Naive B cell (primary cell): ENCODE measurements around the gene HEBP1. TPM values are rescaled to one million over a fixed set of nuclear protein-coding genes. Genes with fewer than 3 reads are reported as not detected.

Source experiments
- ATAC-seq, 2 donors: fragments of 150-1000 bp; cut with Tn5 transposase; 2 replicates each; pipeline ENCODE4 v1.10.0; 2021; ENCODE audit warnings: low read depth in 2 of 2, mild to moderate bottlenecking in 2 of 2, moderate library complexity in 2 of 2
- DNase-seq: peaks from one replicate; pipeline ENCODE4 v3.0.0; 2022
- H3K27ac Mint-ChIP-seq, 6 donors: one replicate each; pipeline ENCODE4 v1.8.0; 2020 to 2022; ENCODE audit warnings: mild to moderate bottlenecking in 6 of 6, mixed read lengths in 6 of 6, moderate library complexity in 5 of 6, inconsistent platforms in 2 of 6
- H3K27me3 Mint-ChIP-seq, 3 donors: one replicate each; pipeline ENCODE4 v1.8.0; 2021 to 2022; ENCODE audit warnings: mixed read lengths in 3 of 3, mild to moderate bottlenecking in 1 of 3
- H3K36me3 Mint-ChIP-seq, 2 donors: one replicate each; pipeline ENCODE4 v1.8.0; 2020 to 2022; ENCODE audit warnings: mixed read lengths in 2 of 2, inconsistent platforms in 1 of 2, mild to moderate bottlenecking in 1 of 2
- H3K4me1 Mint-ChIP-seq, 3 donors: one replicate each; pipeline ENCODE4 v1.8.0; 2020 to 2022; ENCODE audit warnings: mixed read lengths in 3 of 3, inconsistent platforms in 1 of 3, mild to moderate bottlenecking in 1 of 3, moderate library complexity in 1 of 3
- H3K4me3 Mint-ChIP-seq, 8 donors: one replicate each; pipeline ENCODE4 v1.8.0; 2020 to 2022; ENCODE audit warnings: mild to moderate bottlenecking in 8 of 8, mixed read lengths in 8 of 8, moderate library complexity in 8 of 8, inconsistent platforms in 2 of 8
- H3K9me3 Mint-ChIP-seq, 7 donors: one replicate each; pipeline ENCODE4 v1.8.0; 2020 to 2022; ENCODE audit warnings: mixed read lengths in 7 of 7, mild to moderate bottlenecking in 5 of 7, inconsistent platforms in 2 of 7, moderate library complexity in 1 of 7
- polyA plus RNA-seq, 6 donors: library from polyadenylated mRNA; unstranded; fragments of 300-500 nt; fragmentation: Illumina TruSeq; gene quantifications; one replicate each; pipeline ENCODE4 v1.2.3, GENCODE V29; 2021; ENCODE audit warnings: low read depth in 6 of 6

The HEBP1 gene
- polyA plus RNA-seq, 6 donors from 2014 or later, result 20.2 to 37.3 (median 23.4) TPM

- peaks cover 0 to 3% (median 0%) of the 10 kb centered on the region in 3 donors for H3K4me1 Mint-ChIP-seq
- no peak for DNase-seq
- H3K36me3 Mint-ChIP-seq, result peaks cover 25 to 34% of the 10 kb centered on the region in 2 donors
- H3K4me3 Mint-ChIP-seq, result no peak overlapping the region
- H3K27me3 Mint-ChIP-seq, result no peaks in the 10 kb centered on the region
- ATAC-seq, result no peak
- no peak overlapping the region for H3K27ac Mint-ChIP-seq
- H3K9me3 Mint-ChIP-seq, result peaks cover 9 to 28% (median 16%) of the 10 kb centered on the region in 7 donors
Observed at GRCh38 chr12:12977231-12977630, 22.8 kb downstream of the HEBP1 start.

GRCh38 chr12:12976366-12976765 is 23.7 kb downstream of the HEBP1 start:
- no peak overlapping the region for H3K4me3 Mint-ChIP-seq
- peaks cover 0 to 3% (median 0%) of the 10 kb centered on the region in 3 donors for H3K4me1 Mint-ChIP-seq
- DNase-seq (no peak), ATAC-seq (no peak)
- H3K9me3 Mint-ChIP-seq, result peaks cover 12 to 35% (median 19%) of the 10 kb centered on the region in 7 donors
- H3K27ac Mint-ChIP-seq, result no peak overlapping the region
- no peaks in the 10 kb centered on the region for H3K27me3 Mint-ChIP-seq
- H3K36me3 Mint-ChIP-seq, result peaks cover 34 to 43% of the 10 kb centered on the region in 2 donors

GRCh38 chr12:12975322-12976077 is 24.6 kb downstream of the HEBP1 start:
- DNase-seq (no peak), ATAC-seq (no peak)
- H3K4me3 Mint-ChIP-seq, result no peak overlapping the region
- peak overlapping the region in 1 of 6 donors; percentile 11 for H3K27ac Mint-ChIP-seq
- peaks cover 0 to 3% (median 0%) of the 10 kb centered on the region in 3 donors for H3K4me1 Mint-ChIP-seq
- no peaks in the 10 kb centered on the region for H3K27me3 Mint-ChIP-seq
- peaks cover 13 to 35% (median 21%) of the 10 kb centered on the region in 7 donors for H3K9me3 Mint-ChIP-seq
- peaks cover 39 to 44% of the 10 kb centered on the region in 2 donors for H3K36me3 Mint-ChIP-seq

GRCh38 chr12:12974211-12974610 is 25.9 kb downstream of the HEBP1 start:
- ATAC-seq (no peak), DNase-seq (no peak)
- Mint-ChIP-seq H3K36me3 (peaks cover 39 to 44% of the 10 kb centered on the region in 2 donors), H3K4me1 (peaks cover 0 to 3% (median 0%) of the 10 kb centered on the region in 3 donors), H3K9me3 (peaks cover 13 to 35% (median 21%) of the 10 kb centered on the region in 7 donors), H3K4me3 (no peak overlapping the region), H3K27ac (no peak overlapping the region), H3K27me3 (no peaks in the 10 kb centered on the region)

GRCh38 chr12:12973019-12973418 is 27.0 kb downstream of the HEBP1 start:
- H3K27me3 Mint-ChIP-seq, result no peaks in the 10 kb centered on the region
- peaks cover 39 to 44% of the 10 kb centered on the region in 2 donors for H3K36me3 Mint-ChIP-seq
- no peak overlapping the region for H3K4me3 Mint-ChIP-seq
- H3K27ac Mint-ChIP-seq, result no peak overlapping the region
- DNase-seq (no peak), ATAC-seq (no peak)
- peaks cover 0 to 3% (median 0%) of the 10 kb centered on the region in 3 donors for H3K4me1 Mint-ChIP-seq
- peaks cover 13 to 35% (median 21%) of the 10 kb centered on the region in 7 donors for H3K9me3 Mint-ChIP-seq

- Mint-ChIP-seq H3K4me3 (no peak overlapping the region), H3K27ac (no peak overlapping the region)
Observed at GRCh38 chr12:12965836-12966235, 34.2 kb downstream of the HEBP1 start.

GRCh38 chr12:12964255-12964654 is 35.8 kb downstream of the HEBP1 start:
- H3K27ac Mint-ChIP-seq, result peak overlapping the region in 1 of 6 donors; percentile 34

More at GRCh38 chr12:12965836-12966235, 34.2 kb downstream of the HEBP1 start:
- Mint-ChIP-seq H3K4me1 (no peaks in the 10 kb centered on the region), H3K27me3 (no peaks in the 10 kb centered on the region), H3K9me3 (no peaks in the 10 kb centered on the region), H3K36me3 (no peaks in the 10 kb centered on the region)
- ATAC-seq, result no peak
- no peak for DNase-seq

GRCh38 chr12:12960639-12961209 is 39.3 kb downstream of the HEBP1 start:
- Mint-ChIP-seq H3K27me3 (peaks cover 4 to 9% (median 5%) of the 10 kb centered on the region in 3 donors), H3K27ac (no peak overlapping the region)

More at GRCh38 chr12:12964255-12964654, 35.8 kb downstream of the HEBP1 start:
- Mint-ChIP-seq H3K36me3 (no peaks in the 10 kb centered on the region), H3K4me3 (no peak overlapping the region), H3K27me3 (no peaks in the 10 kb centered on the region), H3K9me3 (no peaks in the 10 kb centered on the region), H3K4me1 (no peaks in the 10 kb centered on the region)
- DNase-seq (no peak), ATAC-seq (no peak)

GRCh38 chr12:12958886-12959285 is 41.2 kb downstream of the HEBP1 start:
- H3K36me3 Mint-ChIP-seq, result no peaks in the 10 kb centered on the region
- H3K4me1 Mint-ChIP-seq, result peaks cover 0 to 5% (median 0%) of the 10 kb centered on the region in 3 donors
- ATAC-seq (no peak), DNase-seq (no peak)
- H3K4me3 Mint-ChIP-seq, result no peak overlapping the region
- peaks cover 4 to 9% (median 5%) of the 10 kb centered on the region in 3 donors for H3K27me3 Mint-ChIP-seq
- peaks cover 0 to 4% (median 0%) of the 10 kb centered on the region in 7 donors for H3K9me3 Mint-ChIP-seq
- peak overlapping the region in 1 of 6 donors; percentile 75 for H3K27ac Mint-ChIP-seq

More at GRCh38 chr12:12960639-12961209, 39.3 kb downstream of the HEBP1 start:
- ATAC-seq, result no peak
- no peak for DNase-seq
- peaks cover 0 to 4% (median 0%) of the 10 kb centered on the region in 7 donors for H3K9me3 Mint-ChIP-seq
- H3K36me3 Mint-ChIP-seq, result no peaks in the 10 kb centered on the region
- no peak overlapping the region for H3K4me3 Mint-ChIP-seq
- H3K4me1 Mint-ChIP-seq, result peaks cover 0 to 5% (median 0%) of the 10 kb centered on the region in 3 donors

GRCh38 chr12:12954878-12955625 is 45.0 kb downstream of the HEBP1 start:
- ATAC-seq (no peak), DNase-seq (no peak)
- Mint-ChIP-seq H3K36me3 (no peaks in the 10 kb centered on the region), H3K9me3 (peaks cover 0 to 5% (median 0%) of the 10 kb centered on the region in 7 donors), H3K4me1 (peaks cover 0 to 5% (median 0%) of the 10 kb centered on the region in 3 donors), H3K4me3 (no peak overlapping the region), H3K27me3 (peaks cover 4 to 9% (median 8%) of the 10 kb centered on the region in 3 donors), H3K27ac (peak overlapping the region in 1 of 6 donors; percentile 39)

- H3K27ac Mint-ChIP-seq, result no peak overlapping the region
- no peak for DNase-seq
- H3K4me3 Mint-ChIP-seq, result no peak overlapping the region
- H3K4me1 Mint-ChIP-seq, result peaks cover 0 to 5% (median 0%) of the 10 kb centered on the region in 3 donors
- no peaks in the 10 kb centered on the region for H3K36me3 Mint-ChIP-seq
- peaks cover 4 to 15% (median 13%) of the 10 kb centered on the region in 3 donors for H3K27me3 Mint-ChIP-seq
- no peak for ATAC-seq
- peaks cover 0 to 5% (median 0%) of the 10 kb centered on the region in 7 donors for H3K9me3 Mint-ChIP-seq
Observed at GRCh38 chr12:12954356-12954755, 45.7 kb downstream of the HEBP1 start.

- ATAC-seq (no peak), DNase-seq (no peak)
- Mint-ChIP-seq H3K4me3 (no peak within 1 kb of the TSS), H3K4me1 (peaks cover 0 to 5% (median 0%) of the 10 kb centered on the region in 3 donors), H3K9me3 (peaks cover 0 to 5% (median 0%) of the 10 kb centered on the region in 7 donors), H3K27me3 (peaks cover 0 to 25% (median 15%) of the 10 kb centered on the region in 3 donors), H3K36me3 (no peaks in the 10 kb centered on the region), H3K27ac (peak within 1 kb of the TSS in 2 of 6 donors; percentile 60 to 85)
Observed at GRCh38 chr12:12952036-12952435, 48.0 kb downstream of the HEBP1 start, which contains the start of gene GPRC5D. Gene GPRC5D, minus strand, starts transcription at chr12:12952170. Its CDS starts 1,786 bp downstream, at chr12:12950384.

GRCh38 chr12:12951504-12951903 is 48.6 kb downstream of the HEBP1 start:
- Mint-ChIP-seq H3K4me3 (no peak overlapping the region), H3K27me3 (peaks cover 0 to 27% (median 13%) of the 10 kb centered on the region in 3 donors), H3K4me1 (peaks cover 0 to 4% (median 0%) of the 10 kb centered on the region in 3 donors), H3K27ac (no peak overlapping the region), H3K36me3 (no peaks in the 10 kb centered on the region), H3K9me3 (peaks cover 0 to 5% (median 0%) of the 10 kb centered on the region in 7 donors)
- ATAC-seq (no peak), DNase-seq (no peak)
